K562 (cell line): ENCODE results near the gene NEK2. TPM values are rescaled to one million over a fixed set of nuclear protein-coding genes. Genes with fewer than 3 reads are reported as not detected.

Experiments used
- ASH1L ChIP-seq: fragments of 450-650 bp; IDR thresholded peaks from 2 replicates; pipeline ENCODE4 v1.6.1; 2018; ENCODE audit warnings: borderline replicate concordance, mild to moderate bottlenecking, low read depth; ENCODE audit not compliant: partially characterized antibody
- BACH1 ChIP-seq: fragments of 200-800 bp; sonication (Bioruptor generic); IDR thresholded peaks from 2 replicates; pipeline ENCODE4 v1.6.1; 2016; ENCODE audit warnings: missing genetic modification characterization, missing compliant biosample characterization
- BRCA1 ChIP-seq, 2 experiments: fragments of 450-650 bp in 1 of 2; sonication (generic) in 1 of 2; formaldehyde crosslinking in 1 of 2; IDR thresholded peaks; 2 replicates each; pipeline versions ENCODE4 v1.5.0 to v1.6.1; 2017 to 2020; ENCODE audit warnings: mild to moderate bottlenecking in 1 of 2, missing genetic modification reagents in 1 of 2
- CAMTA2 ChIP-seq: fragments of 250-450 bp; sonication (Bioruptor Pico); conservative IDR thresholded peaks from 2 replicates; pipeline ENCODE4 v1.5.1; 2022
- EP300 ChIP-seq: IDR thresholded peaks from 2 replicates; pipeline ENCODE4 v1.6.1; 2012; ENCODE audit warnings: low read length, improper control_type of control experiment
- FOSL1 ChIP-seq: fragments of 200-800 bp; sonication (Bioruptor generic); conservative IDR thresholded peaks from 2 replicates; pipeline ENCODE4 v1.6.1; 2016; ENCODE audit warnings: missing genetic modification characterization, missing compliant biosample characterization
- HDAC1 ChIP-seq, 2 experiments: fragments of 450-650 bp; IDR thresholded peaks; 2 replicates each; pipeline ENCODE4 v1.6.1; 2016 to 2017; ENCODE audit warnings: inconsistent platforms in 1 of 2, mild to moderate bottlenecking in 1 of 2, moderate library complexity in 1 of 2
- JUN ChIP-seq, 2 experiments: sonication (generic) in 1 of 2; formaldehyde crosslinking in 1 of 2; IDR thresholded peaks; 2 replicates each; pipeline versions ENCODE4 v1.6.1 to v1.8.0; 2012 to 2022; ENCODE audit warnings: borderline replicate concordance in 2 of 2, mild to moderate bottlenecking in 2 of 2, improper control_type of control experiment in 1 of 2, low read depth in 1 of 2, low read length in 1 of 2, missing genetic modification reagents in 1 of 2
- MTA3 ChIP-seq: fragments of 450-650 bp; formaldehyde crosslinking; IDR thresholded peaks from 2 replicates; pipeline ENCODE4 v1.6.1; 2017; ENCODE audit warnings: mild to moderate bottlenecking, borderline replicate concordance
- MYNN ChIP-seq, 2 experiments: sonication (generic); formaldehyde crosslinking in 1 of 2; IDR thresholded peaks; 2 replicates each; pipeline versions ENCODE4 v1.5.0 to v1.6.1; 2016 to 2020; ENCODE audit warnings: antibody characterized with exemption in 1 of 2, missing genetic modification reagents in 1 of 2
- NR2C1 ChIP-seq, 2 experiments: fragments of 450-650 bp; IDR thresholded peaks; 2 replicates each; pipeline ENCODE4 v1.6.1; 2017; ENCODE audit warnings: mild to moderate bottlenecking in 2 of 2, antibody characterized with exemption in 1 of 2, inconsistent platforms in 1 of 2, missing compliant biosample characterization in 1 of 2, missing genetic modification characterization in 1 of 2
- NUFIP1 ChIP-seq: fragments of 450-650 bp; IDR thresholded peaks from 2 replicates; pipeline ENCODE4 v1.6.1; 2018; ENCODE audit not compliant: partially characterized antibody
- PTRF ChIP-seq: fragments of 450-650 bp; IDR thresholded peaks from 2 replicates; pipeline ENCODE4 v1.6.1; 2016; ENCODE audit warnings: mild to moderate bottlenecking, missing genetic modification characterization, missing compliant biosample characterization
- SUPT5H ChIP-seq: fragments of 450-650 bp; IDR thresholded peaks from 2 replicates; pipeline ENCODE4 v1.6.1; 2016
- TAF7 ChIP-seq: fragments of 450-650 bp; IDR thresholded peaks from 2 replicates; pipeline ENCODE4 v1.6.1; 2016; ENCODE audit warnings: missing genetic modification characterization, missing compliant biosample characterization
- TEAD2 ChIP-seq: fragments of 450-650 bp; IDR thresholded peaks from 2 replicates; pipeline ENCODE4 v1.6.1; 2016; ENCODE audit warnings: missing genetic modification characterization, control low read depth, missing compliant biosample characterization
- TEAD4 ChIP-seq, 2 experiments: sonication (generic) in 1 of 2; formaldehyde crosslinking in 1 of 2; IDR thresholded peaks; 2 replicates each; pipeline versions ENCODE4 v1.6.1 to v1.8.0; 2012 to 2022; ENCODE audit warnings: borderline replicate concordance in 1 of 2, inconsistent platforms in 1 of 2, low read length in 1 of 2, mild to moderate bottlenecking in 1 of 2, missing genetic modification reagents in 1 of 2
- ZBTB1 ChIP-seq: sonication (generic); formaldehyde crosslinking; IDR thresholded peaks from 2 replicates; pipeline ENCODE4 v1.8.1; 2023; ENCODE audit warnings: missing genetic modification reagents, low read depth, mild to moderate bottlenecking, borderline replicate concordance
- ZNF133 ChIP-seq: fragments of 250-450 bp; sonication (Bioruptor Pico); IDR thresholded peaks from 2 replicates; pipeline ENCODE4 v1.4.0; 2020; ENCODE audit warnings: mild to moderate bottlenecking
- ZNF212 ChIP-seq: fragments of 450-650 bp; formaldehyde crosslinking; IDR thresholded peaks from 2 replicates; pipeline ENCODE4 v1.4.0; 2020; ENCODE audit warnings: mild to moderate bottlenecking
- ZNF263 ChIP-seq: sonication (generic); formaldehyde crosslinking; IDR thresholded peaks from 2 replicates; pipeline ENCODE4 v1.8.0; 2022; ENCODE audit warnings: mild to moderate bottlenecking, missing genetic modification reagents, borderline replicate concordance
- ZNF41 ChIP-seq: fragments of 250-450 bp; sonication (Bioruptor Pico); conservative IDR thresholded peaks from 2 replicates; pipeline ENCODE4 v1.4.0; 2020; ENCODE audit warnings: mild to moderate bottlenecking
- ZNF707 ChIP-seq: fragments of 250-450 bp; sonication (Bioruptor Pico); conservative IDR thresholded peaks from 2 replicates; pipeline ENCODE4 v1.8.0; 2022; ENCODE audit warnings: inconsistent platforms, mild to moderate bottlenecking, moderate library complexity
- polyA plus RNA-seq, 8 experiments: library from polyadenylated mRNA; depleted of rRNA in 4 of 8; stranded (reverse) in 5 of 8; unstranded in 3 of 8; fragments of >200 nt; fragmentation: Nextera tagmentation in 2 of 8; fragmentation: Illumina TruSeq in 1 of 8; extraction: Ambion mirVana in 2 of 8; extraction: Trizol in 1 of 8; gene quantifications; 2 replicates each; pipeline versions ENCODE4 v1.2.1 to v1.2.3, GENCODE V29; 2011 to 2014; ENCODE audit warnings: inconsistent platforms in 1 of 8, missing spikeins in 1 of 8
- total RNA-seq, 7 experiments: library from RNA; depleted of rRNA in 6 of 7; stranded (reverse); fragments of >200 nt in 6 of 7; fragmentation: Illumina TruSeq in 2 of 7; extraction: Trizol in 2 of 7; gene quantifications; 2 replicates each; pipeline versions ENCODE4 v1.2.1 to v1.2.3, GENCODE V29; 2011 to 2021; ENCODE audit warnings: low replicate concordance in 1 of 7
- TF ChIP-seq, protein P1 (sequence below): fragments of 250-450 bp; sonication (Bioruptor Pico); IDR thresholded peaks from 2 replicates; pipeline ENCODE4 v1.8.0; 2022; ENCODE audit warnings: moderate library complexity, mild to moderate bottlenecking, inconsistent platforms
- TF ChIP-seq, protein P2 (sequence below): fragments of 450-650 bp; formaldehyde crosslinking; IDR thresholded peaks from 2 replicates; pipeline ENCODE4 v1.4.0; 2020; ENCODE audit warnings: mild to moderate bottlenecking, moderate library complexity

Gene NEK2
- total and polyA plus RNA-seq, 9 of the 15 experiments (the other 6 are each of a cell fraction or from before 2014, with no cell fraction given), result 30.0 to 74.7 (median 66.4) TPM

GRCh38 chr1:211613108-211613947 lies 62.1 kb downstream of the NEK2 start (continued):
- TF ChIP-seq BACH1 (tag), result peak; percentile 99
- no peak for TF ChIP-seq BRCA1 (IDR thresholded peaks at IDR 0.05)
- TF ChIP-seq BRCA1 (CRISPR knock-in tag; IDR thresholded peaks at IDR 0.05), result no peak
- TF ChIP-seq FOSL1 (tag), result peak; percentile 92
- TF ChIP-seq NUFIP1, result no peak
- peak; percentile 89 for TF ChIP-seq EP300
- no peak for TF ChIP-seq ZNF212 (CRISPR knock-in tag)
- TF ChIP-seq TEAD2 (tag), result peak; percentile 67; the same call in 1 of the 2 replicates
- TF ChIP-seq ZNF41, result peak; percentile 97
- 0 out of 2 replicates have a peak, but pooled peaks have one; percentile 60 for TF ChIP-seq CAMTA2 (CRISPR knock-in tag)
- peak; percentile 82; the same call in 1 of the 2 replicates for TF ChIP-seq PTRF (tag)
- peak; percentile 63; the same call in 1 of the 2 replicates for TF ChIP-seq ZNF263 (CRISPR knock-in tag)
- TF ChIP-seq MYNN (IDR thresholded peaks at IDR 0.05), result peak; percentile 66; the same call in 1 of the 2 replicates
- TF ChIP-seq MYNN (CRISPR knock-in tag; IDR thresholded peaks at IDR 0.05), result no peak
- peak; percentile 79; the same call in 1 of the 2 replicates for TF ChIP-seq MTA3
- no peak for TF ChIP-seq ZBTB1 (CRISPR knock-in tag)
- TF ChIP-seq HDAC1 (IDR thresholded peaks at IDR 0.05), result peak in 1 of 2 experiments; percentile 69; a peak in 1 of 4 replicates
- TF ChIP-seq SUPT5H, result peak; percentile 62
- peak; percentile 60 for TF ChIP-seq ZNF707 (CRISPR knock-in tag)
- no peak for TF ChIP-seq NR2C1 (IDR thresholded peaks at IDR 0.05)
- TF ChIP-seq NR2C1 (tag; IDR thresholded peaks at IDR 0.05), result peak; percentile 76
- TF ChIP-seq TAF7 (tag), result peak; percentile 26; the same call in 1 of the 2 replicates
- peak; percentile 55; the same call in 1 of the 2 replicates for TF ChIP-seq JUN (IDR thresholded peaks at IDR 0.05; ENCODE audit: borderline replicate concordance, low read depth, low read length)
- no peak for TF ChIP-seq JUN (CRISPR knock-in tag; IDR thresholded peaks at IDR 0.05; ENCODE audit: borderline replicate concordance)
- peak; percentile 28; the same call in 1 of the 2 replicates for TF ChIP-seq TEAD4 (IDR thresholded peaks at IDR 0.05; ENCODE audit: low read length)
- no peak for TF ChIP-seq TEAD4 (CRISPR knock-in tag; IDR thresholded peaks at IDR 0.05; ENCODE audit: borderline replicate concordance)
- TF ChIP-seq, protein P1, sequence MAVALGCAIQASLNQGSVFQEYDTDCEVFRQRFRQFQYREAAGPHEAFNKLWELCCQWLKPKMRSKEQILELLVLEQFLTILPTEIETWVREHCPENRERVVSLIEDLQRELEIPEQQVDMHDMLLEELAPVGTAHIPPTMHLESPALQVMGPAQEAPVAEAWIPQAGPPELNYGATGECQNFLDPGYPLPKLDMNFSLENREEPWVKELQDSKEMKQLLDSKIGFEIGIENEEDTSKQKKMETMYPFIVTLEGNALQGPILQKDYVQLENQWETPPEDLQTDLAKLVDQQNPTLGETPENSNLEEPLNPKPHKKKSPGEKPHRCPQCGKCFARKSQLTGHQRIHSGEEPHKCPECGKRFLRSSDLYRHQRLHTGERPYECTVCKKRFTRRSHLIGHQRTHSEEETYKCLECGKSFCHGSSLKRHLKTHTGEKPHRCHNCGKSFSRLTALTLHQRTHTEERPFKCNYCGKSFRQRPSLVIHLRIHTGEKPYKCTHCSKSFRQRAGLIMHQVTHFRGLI, result peak; percentile 72; the same call in 1 of the 2 replicates
- TF ChIP-seq, protein P2, sequence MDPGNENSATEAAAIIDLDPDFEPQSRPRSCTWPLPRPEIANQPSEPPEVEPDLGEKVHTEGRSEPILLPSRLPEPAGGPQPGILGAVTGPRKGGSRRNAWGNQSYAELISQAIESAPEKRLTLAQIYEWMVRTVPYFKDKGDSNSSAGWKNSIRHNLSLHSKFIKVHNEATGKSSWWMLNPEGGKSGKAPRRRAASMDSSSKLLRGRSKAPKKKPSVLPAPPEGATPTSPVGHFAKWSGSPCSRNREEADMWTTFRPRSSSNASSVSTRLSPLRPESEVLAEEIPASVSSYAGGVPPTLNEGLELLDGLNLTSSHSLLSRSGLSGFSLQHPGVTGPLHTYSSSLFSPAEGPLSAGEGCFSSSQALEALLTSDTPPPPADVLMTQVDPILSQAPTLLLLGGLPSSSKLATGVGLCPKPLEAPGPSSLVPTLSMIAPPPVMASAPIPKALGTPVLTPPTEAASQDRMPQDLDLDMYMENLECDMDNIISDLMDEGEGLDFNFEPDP (CRISPR knock-in tag), result no peak
- peak; percentile 84; the same call in 1 of the 2 replicates for TF ChIP-seq ZNF133 (CRISPR knock-in tag)
- peak; percentile 49 for TF ChIP-seq ASH1L
